CD4-positive, alpha-beta T cell treated with Interleukin-12 subunit alpha and Interleukin-12 subunit beta, for 1 hour (primary cell): Measurements from ENCODE around the gene TPTE2.
"Not testable (repeated sequence)": the region's sequence is repeated elsewhere in the genome, so short reads cannot be mapped to it uniquely, and the experiment has no call there.

Source experiments
- DNase-seq: peaks from one replicate; pipeline ENCODE4 v3.0.0-alpha.2; 2020

The TPTE2 gene

DNA sequence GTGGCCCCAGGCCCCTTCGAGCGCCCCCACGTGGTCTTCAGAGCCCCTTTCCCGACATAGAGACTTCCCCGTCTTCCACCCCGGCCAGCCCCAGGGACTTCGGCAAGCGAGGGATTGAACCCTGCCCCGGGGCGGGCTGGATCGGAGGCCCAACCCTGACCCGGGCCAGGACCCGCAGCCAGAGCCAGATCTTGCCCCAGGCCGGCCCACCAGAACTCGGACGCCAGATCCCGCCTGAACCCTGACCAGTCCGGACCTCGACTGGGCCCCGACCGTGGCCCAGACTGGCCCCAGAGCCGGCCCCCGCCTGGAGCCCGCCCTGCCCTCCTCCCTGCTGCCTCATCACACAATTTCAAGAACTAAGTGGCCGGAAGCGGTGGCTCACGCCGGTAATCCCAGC is 253 bp upstream of the TPTE2 start:
- no peak for DNase-seq

DNA sequence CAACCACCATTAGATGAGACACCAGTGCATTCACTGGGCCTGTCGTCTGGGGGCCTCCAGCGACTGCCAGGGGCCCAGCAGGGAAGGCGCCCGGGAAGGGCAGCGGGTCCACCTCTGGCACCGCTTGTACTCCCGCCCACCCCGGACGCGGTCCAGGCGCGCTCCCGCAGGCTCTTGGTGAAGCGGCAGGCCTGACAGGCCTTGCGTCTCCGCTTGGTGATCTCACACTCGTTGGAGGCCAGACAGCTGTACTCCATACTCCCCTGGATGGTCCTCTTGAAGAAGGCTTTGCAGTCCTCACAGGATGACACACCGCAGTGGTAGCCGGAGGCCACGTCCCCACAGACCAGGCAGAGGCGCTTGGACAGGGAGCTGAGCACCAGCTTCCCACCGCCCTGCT is 660 bp downstream of the TPTE2 start:
- not testable (repeated sequence) for DNase-seq

DNA sequence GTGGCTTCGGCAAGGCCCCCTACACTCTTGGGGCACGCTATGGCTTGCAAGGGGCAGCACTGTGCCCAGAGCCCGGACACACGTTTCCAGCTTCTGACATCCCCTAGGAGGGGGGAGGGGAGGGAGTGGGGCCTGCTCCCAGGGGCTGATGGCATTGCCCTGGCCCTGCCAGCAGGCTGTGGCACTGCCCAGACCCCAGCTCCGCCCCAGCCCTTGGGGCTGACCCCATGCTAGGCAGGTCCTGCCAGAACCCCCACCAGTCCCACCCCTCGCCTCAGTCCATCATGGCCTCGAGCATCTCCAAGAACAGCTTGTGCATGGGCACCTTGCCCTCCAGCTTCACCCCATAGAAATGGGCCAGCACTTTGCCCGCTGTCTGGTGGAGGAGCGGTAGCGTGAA is 1.6 kb downstream of the TPTE2 start:
- not testable (repeated sequence) for DNase-seq

DNA sequence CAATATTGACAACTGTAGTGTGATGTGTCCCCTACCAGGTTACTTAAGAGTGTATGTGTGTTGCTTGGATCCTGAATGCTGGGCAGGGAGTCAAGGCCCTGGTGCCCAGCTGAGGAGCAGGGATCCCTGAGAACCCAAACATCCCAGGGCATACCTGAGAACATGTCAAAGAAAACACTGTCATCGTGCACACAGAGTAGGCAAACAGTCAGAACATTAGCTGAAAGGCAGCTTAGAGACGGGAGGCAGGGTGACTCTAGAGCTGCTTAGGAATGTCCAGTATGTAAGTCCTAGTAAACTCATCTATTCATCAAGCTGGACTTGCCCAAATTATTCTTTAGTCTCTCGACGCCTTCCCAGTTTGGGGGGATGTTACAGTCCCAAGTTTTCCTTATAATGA is 4.0 kb downstream of the TPTE2 start:
- DNase-seq: not testable (repeated sequence)

DNA sequence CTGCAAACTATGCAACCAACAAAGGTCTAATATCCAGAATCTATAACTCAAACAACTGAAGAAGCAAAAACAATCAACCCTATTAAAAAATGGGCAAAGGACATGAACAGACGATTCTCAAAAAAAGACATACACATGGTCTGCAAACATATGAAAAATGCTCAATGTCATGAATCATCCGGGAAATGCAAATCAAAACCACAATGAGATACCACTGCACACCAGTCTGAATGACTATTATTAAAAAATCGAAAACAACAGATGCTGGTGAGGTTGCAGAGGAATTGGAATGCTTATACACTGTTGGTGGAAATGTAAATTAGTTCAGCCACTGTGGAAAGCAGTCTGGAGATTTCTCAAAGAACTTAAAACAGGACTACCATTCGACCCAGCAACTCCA is 12.1 kb downstream of the TPTE2 start:
- not testable (repeated sequence) for DNase-seq

DNA sequence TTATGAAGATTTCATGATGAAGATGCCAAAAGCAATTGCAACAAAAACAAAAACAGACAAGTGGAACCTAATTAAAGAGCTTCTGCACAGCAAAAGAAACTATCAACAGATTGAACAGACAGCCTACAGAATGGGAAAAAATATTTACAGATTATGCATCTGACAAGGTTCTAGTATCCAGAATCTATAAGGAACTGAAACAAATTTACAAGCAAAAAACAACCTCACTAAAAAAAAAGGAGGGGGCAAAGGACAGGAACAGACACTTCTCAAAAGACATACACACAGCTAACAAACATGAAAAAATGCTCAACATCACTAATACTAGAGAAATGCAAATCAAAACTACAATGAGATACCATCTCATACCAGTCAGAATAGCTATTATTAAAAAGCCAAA is 35.7 kb downstream of the TPTE2 start:
- DNase-seq: not testable (repeated sequence)

DNA sequence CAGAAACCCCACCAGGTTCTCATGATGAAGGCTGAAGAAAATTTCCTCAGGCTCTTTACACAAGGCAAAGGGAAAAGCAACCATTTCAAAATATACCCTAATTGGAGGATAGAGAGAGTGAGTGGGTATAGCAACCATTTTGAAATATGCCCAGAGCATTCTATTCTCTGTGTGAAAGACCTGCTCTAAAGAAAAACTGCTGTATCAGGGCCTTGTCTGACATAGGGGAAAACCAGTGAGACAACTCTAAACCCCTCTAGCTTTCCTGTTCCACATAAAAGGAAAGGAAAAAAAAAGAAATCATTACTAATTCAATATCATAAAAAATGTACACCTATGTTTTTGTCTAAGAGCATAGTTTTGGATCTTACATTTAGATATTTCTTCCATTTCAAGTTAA is 42.3 kb downstream of the TPTE2 start:
- no peak for DNase-seq

DNA sequence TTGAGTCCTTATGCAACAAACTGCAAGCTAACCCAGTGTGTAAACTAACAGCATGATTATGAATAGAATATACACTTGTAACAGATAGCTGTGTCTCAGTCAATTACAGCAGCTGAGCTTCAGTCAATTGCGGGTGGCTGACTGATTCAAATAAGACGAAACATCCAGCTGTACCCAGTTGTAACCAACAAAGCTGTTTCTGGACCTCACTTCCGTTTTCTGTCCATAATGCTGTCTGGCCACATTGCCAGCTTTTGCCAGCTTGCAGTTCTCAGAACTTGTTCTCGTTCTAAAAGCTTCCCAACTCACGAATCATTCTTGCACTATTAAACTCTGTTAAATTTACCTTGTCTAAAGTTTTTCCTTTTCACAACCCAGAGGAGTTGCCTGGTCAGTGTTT is 53.7 kb downstream of the TPTE2 start:
- not testable (repeated sequence) for DNase-seq

DNA sequence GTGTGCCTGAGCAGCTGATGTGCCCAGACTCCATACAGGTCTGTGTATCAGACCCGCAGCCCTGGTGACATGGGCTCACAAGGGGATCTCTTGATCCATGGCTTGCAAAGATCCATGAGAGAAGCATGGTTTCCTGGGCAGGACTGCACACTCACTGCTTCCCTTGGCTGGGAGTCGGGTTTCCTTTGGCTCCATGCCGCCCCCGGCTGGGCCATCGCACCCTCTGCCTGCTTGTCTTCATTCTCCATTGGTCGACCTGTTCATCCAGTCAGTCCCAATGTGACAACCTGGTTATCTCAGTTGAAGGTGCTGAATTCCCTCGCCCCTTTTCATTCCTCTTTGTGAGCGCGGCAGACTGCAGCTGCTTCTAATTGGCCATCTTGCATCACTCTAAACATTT is 101.2 kb downstream of the TPTE2 start:
- not testable (repeated sequence) for DNase-seq

DNA sequence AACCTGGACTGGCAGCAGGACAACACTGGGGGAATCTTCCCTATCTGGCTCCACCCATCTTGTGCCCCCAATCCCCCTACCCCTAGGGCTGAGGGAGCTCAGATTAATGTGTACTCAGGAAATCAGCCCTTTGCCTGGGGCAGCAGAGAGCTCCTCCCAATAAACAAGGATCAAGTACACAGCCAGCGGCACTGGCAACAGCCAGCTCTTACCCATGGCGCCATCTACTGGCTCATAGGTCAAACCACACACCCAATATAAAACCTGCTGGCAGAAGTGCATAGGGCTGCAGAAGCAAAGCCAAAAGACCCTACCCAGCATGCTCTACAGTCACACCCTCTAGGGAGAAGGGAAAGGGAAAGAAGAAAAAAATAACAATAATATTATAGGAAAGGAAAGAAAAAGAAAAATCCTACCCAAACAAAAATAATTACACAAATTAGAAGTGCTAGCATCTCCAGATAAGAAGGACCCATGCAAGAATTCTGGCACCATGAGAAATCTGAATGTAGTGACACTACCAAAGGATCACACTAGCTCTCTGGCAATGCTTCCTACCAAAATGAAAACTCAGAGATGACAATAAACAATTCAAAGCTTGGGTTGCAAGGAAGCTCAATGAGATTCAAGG is 122.2 kb downstream of the TPTE2 start:
- DNase-seq: peak; percentile 0

DNA sequence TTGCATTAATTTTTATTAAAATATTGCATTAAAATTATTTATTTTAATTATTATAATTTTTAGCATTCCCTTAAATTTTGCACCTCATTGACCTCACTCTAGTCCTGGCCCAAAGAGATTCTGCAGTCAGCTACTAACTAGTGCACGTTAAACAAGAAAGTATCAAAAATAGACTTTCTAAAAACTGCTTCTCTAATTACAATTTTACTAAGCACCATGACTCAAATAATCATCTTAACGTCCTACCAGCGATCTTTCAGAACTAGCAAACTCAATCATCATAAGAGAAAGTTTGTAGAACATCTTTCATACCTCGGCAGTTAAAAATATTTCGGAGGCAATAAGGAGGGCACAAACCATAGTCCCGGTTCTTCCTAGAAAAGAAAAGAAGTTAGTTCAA is 123.6 kb downstream of the TPTE2 start:
- not testable (repeated sequence) for DNase-seq

DNA sequence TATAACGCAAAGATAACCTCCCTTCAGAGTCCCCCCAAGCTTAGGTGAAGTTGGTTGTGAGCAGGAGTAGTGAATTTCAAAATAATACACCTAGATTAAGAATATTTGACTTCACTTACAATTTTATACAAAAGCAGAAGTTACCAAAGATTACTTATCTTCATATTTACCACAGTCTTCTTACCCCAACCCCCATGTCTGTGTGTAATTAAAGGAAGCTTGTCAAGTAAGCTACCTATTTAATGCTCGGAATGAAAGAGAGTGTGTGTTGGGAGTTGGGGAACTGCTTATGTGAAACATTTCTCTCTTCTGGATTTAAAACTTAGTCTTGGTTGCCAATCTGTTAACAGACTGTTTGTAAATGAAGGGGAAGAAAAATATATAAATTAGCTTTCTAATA is 139.1 kb downstream of the TPTE2 start:
- DNase-seq: not testable (repeated sequence)

DNA sequence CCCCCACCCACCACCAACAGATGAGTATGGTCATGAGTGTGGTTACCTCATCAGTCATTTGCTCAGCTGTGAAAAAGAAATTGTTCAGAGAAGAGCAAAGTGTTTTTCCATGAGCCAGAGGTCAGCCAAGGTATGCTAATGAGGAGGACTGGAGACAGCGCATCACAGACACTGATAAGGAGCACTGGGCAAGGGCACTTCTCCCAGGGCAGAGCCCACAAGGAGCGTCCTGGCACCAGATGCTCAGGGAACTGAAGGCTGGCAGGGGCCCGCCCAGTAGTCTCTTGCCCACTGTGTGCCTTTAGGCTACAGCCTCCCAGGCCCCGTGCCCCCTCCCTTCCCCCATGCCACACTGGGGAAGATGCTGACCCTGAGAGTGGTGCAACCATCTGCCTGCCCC is 148.8 kb downstream of the TPTE2 start:
- not testable (repeated sequence) for DNase-seq

DNA sequence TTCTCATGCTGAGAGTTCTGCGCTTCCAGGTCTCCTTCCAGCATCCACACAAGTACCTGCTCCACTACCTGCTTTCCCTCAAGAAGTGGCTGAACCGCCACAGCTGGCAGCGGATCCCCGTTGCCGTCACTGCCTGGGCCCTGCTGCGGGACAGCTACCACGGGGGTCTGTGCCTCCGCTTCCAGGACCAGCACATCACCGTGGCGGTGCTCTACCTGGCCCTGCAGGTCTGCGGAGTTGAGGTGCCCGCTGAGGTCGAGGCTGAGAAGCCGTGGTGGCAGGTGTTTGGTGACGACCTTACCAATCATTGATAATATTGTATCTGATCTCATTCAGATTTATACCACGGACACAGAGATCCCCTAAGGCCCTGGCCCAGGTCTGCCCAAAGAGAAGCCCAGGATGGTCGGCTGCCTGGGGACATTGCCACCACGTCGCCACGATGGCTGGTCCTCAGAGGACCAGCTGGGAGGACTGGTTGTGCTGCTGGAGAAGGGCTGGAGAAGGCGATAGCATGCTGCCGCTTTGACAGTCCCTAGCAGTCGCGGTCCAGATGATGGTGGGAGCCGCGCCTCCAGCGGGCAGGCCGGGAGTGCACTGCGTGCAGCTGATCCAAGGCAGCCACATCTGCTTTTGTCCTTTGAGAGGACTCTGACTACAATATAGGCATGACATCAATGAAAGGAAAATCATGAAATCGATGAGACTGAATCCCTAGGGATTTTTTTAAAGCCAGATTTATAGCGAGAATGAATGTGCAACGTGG is 178.4 kb downstream of the TPTE2 start:
- not testable (repeated sequence) for DNase-seq

DNA sequence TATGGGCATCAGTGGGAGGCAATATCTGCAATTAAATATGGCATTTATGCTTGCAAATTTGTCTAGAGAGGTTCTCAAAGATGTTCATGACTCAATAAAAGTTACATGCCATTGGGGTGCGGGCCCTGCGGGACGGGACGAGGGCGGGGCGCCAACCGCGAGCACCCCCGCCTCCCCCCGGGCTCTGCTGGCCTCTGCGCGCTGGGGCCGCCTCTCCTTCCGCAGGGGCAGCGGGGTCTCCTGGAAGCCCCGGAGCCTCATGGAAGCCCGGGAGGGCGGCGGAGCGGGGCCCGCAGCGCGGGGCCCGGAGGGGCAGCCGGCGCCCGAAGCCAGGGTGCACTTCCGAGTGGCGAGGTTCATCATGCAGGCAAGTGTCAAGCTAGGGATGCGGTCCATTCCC is 179.2 kb downstream of the TPTE2 start:
- DNase-seq: no peak
